DOHH2 (cell line): Measurements from ENCODE around the gene SHPK.

Source experiments
- CTCF ChIP-seq: fragments of 200-600 bp; sonication (generic); IDR thresholded peaks from one replicate; pipeline ENCODE4 v1.5.1; 2014; ENCODE audit warnings: antibody characterized with exemption, mild to moderate bottlenecking, low read depth, low read length; ENCODE audit not compliant: poor library complexity, severe bottlenecking
- EZH2phosphoT487 ChIP-seq: fragments of 200-600 bp; sonication (generic); IDR thresholded peaks from 2 replicates; pipeline ENCODE4 v1.6.1; 2017; ENCODE audit warnings: borderline replicate concordance, mild to moderate bottlenecking, antibody characterized with exemption, low read length, moderate library complexity, mixed read lengths

GRCh38 chr17:3682033-3682432 lies 46.0 kb upstream of the SHPK start:
- TF ChIP-seq CTCF (no peak), EZH2phosphoT487 (no peak)
